Lung (tissue), 12 donors: ENCODE measurements around the gene FAM222A. TPM values are rescaled to one million over a fixed set of nuclear protein-coding genes. Genes with fewer than 3 reads are reported as not detected.
"Not testable (repeated sequence)": the region's sequence is repeated elsewhere in the genome, so short reads cannot be mapped to it uniquely, and the experiment has no call there.

ENCODE experiments used
- ATAC-seq: fragments of 200-7000 bp; cut with Tn5 transposase; one replicate; pipeline ENCODE4 v1.9.1; 2020; ENCODE audit warnings: moderate number of reproducible peaks; ENCODE audit not compliant: insufficient read depth, low FRiP score
- DNase-seq, 3 donors: peaks; one replicate each; pipeline ENCODE4 v3.0.0-alpha.2; 2013 to 2017
- H3K27ac ChIP-seq, 2 donors: one replicate each; pipeline ENCODE4 v1.5.1; 2013; ENCODE audit warnings: mild to moderate bottlenecking in 2 of 2, moderate library complexity in 2 of 2, control low read depth in 1 of 2, inconsistent platforms in 1 of 2, low read depth in 1 of 2, low read length in 1 of 2
- H3K27me3 ChIP-seq, 3 donors: one replicate each; pipeline ENCODE4 v1.5.1; 2013; ENCODE audit warnings: low read length in 2 of 3; ENCODE audit not compliant: control insufficient read depth in 3 of 3, insufficient read depth in 3 of 3
- H3K36me3 ChIP-seq, 4 donors: one replicate each; pipeline ENCODE4 v1.5.1; 2013; ENCODE audit warnings: low read length in 4 of 4, mild to moderate bottlenecking in 1 of 4, moderate library complexity in 1 of 4; ENCODE audit not compliant: control insufficient read depth in 4 of 4, insufficient read depth in 4 of 4
- H3K4me1 ChIP-seq, 5 donors: one replicate each; pipeline ENCODE4 v1.5.1; 2013; ENCODE audit warnings: low read length in 5 of 5, mild to moderate bottlenecking in 2 of 5, moderate library complexity in 1 of 5; ENCODE audit not compliant: control insufficient read depth in 5 of 5, insufficient read depth in 5 of 5
- H3K4me3 ChIP-seq: one replicate; pipeline ENCODE4 v1.5.1; 2013; ENCODE audit warnings: mild to moderate bottlenecking, control low read depth, moderate library complexity
- H3K9ac ChIP-seq, 2 donors: one replicate each; pipeline ENCODE4 v1.5.1; 2013; ENCODE audit warnings: low read length in 2 of 2, control low read depth in 1 of 2; ENCODE audit not compliant: insufficient read depth in 1 of 2
- H3K9me3 ChIP-seq, 4 donors: one replicate each; pipeline ENCODE4 v1.5.1; 2013; ENCODE audit warnings: low read length in 3 of 4, mild to moderate bottlenecking in 1 of 4, moderate library complexity in 1 of 4; ENCODE audit not compliant: control insufficient read depth in 4 of 4, insufficient read depth in 3 of 4
- CTCF ChIP-seq: IDR thresholded peaks from 2 replicates; pipeline ENCODE4 v1.5.1; 2012; ENCODE audit warnings: mild to moderate bottlenecking; ENCODE audit errors: control extremely low read depth, extremely low read depth
- WGBS, 2 donors: extraction: QIAGEN DNeasy Blood & Tissue Kit; methylation state at CpG; one replicate each; pipeline ENCODE4 v1.1.7; 2013; 5-methylcytosine and 5-hydroxymethylcytosine counted together
- polyA plus RNA-seq, 2 donors: library from polyadenylated mRNA; stranded (reverse); fragments of 200-250 nt; gene quantifications; one replicate each; pipeline ENCODE4 v1.2.1, GENCODE V29; 2013
- total RNA-seq, 2 donors: library from RNA; depleted of rRNA in 1 of 2; stranded (reverse); fragments of >200 nt in 1 of 2; gene quantifications; one replicate each; pipeline ENCODE4 v1.2.1, GENCODE V29; 2014 to 2021
- donor health status: control.
- donor health status: control.
- donor health status: Bipolar disorder and iron deficiency.
- donor health status: healthy.
- donor health status: DM: yes; HTN: yes; CAD: no.

FAM222A gene
- total and polyA plus RNA-seq, 4 donors = 0.28 to 2.6 (median 1.1) TPM

- ATAC-seq = no peak
- H3K4me1 ChIP-seq = peaks cover 0 to 10% (median 0%) of the 10 kb centered on the region in 5 donors
- TF ChIP-seq CTCF = no peak
- peaks cover 0 to 5% (median 0%) of the 10 kb centered on the region in 4 donors for H3K9me3 ChIP-seq
- H3K4me3 ChIP-seq = no peak overlapping the region
- peaks cover 0 to 4% (median 0%) of the 10 kb centered on the region in 3 donors for H3K27me3 ChIP-seq
- H3K9ac ChIP-seq = no peak overlapping the region
- 54 to 57% methylated on average over 11 of the region's 11 CpGs for WGBS, 2 donors
- H3K36me3 ChIP-seq = no peaks in the 10 kb centered on the region
- no peak for DNase-seq
- H3K27ac ChIP-seq = no peak overlapping the region
Measured at GRCh38 chr12:109693653-109694600, 19.7 kb upstream of the FAM222A start.

DNA sequence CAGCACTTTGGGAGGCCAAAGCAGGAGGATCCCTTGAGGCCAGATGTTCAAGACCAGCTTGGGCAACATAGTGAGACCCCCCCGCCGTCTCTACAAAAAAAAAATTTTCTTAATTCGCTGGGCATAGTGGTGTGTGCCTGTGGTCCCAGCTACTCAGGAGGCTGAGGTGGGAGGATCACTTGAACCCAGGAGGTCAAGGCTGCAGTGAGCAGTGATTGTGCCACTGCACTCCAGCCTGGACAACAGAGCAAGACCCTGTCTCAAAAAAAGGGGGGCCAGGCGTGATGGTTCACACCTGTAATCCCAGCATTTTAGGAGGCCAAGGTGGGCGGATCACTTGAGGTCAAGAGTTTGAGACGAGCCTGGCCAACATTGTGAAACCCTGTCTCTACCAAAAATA is 19.0 kb upstream of the FAM222A start:
- not testable (repeated sequence) for H3K9me3 ChIP-seq, H3K36me3 ChIP-seq, H3K27ac ChIP-seq, DNase-seq, H3K9ac ChIP-seq, H3K4me3 ChIP-seq, H3K27me3 ChIP-seq, ATAC-seq
- WGBS, 2 donors = 81 to 85% methylated on average over 6 of the region's 6 CpGs
- H3K4me1 ChIP-seq = peaks cover 0 to 10% (median 0%) of the 10 kb centered on the region in 5 donors

GRCh38 chr12:109695416-109695815 is 18.2 kb upstream of the FAM222A start:
- Histone ChIP-seq H3K9ac (no peak overlapping the region), H3K4me1 (peaks cover 0 to 10% (median 0%) of the 10 kb centered on the region in 5 donors), H3K27ac (no peak overlapping the region), H3K27me3 (peaks cover 0 to 4% (median 0%) of the 10 kb centered on the region in 3 donors), H3K36me3 (no peaks in the 10 kb centered on the region), H3K9me3 (peaks cover 0 to 5% (median 0%) of the 10 kb centered on the region in 4 donors), H3K4me3 (no peak overlapping the region)
- ATAC-seq (no peak), DNase-seq (no peak)
- 80 to 83% methylated on average over 11 to 12 of the region's 12 CpGs for WGBS, 2 donors
- no peak for TF ChIP-seq CTCF

DNA sequence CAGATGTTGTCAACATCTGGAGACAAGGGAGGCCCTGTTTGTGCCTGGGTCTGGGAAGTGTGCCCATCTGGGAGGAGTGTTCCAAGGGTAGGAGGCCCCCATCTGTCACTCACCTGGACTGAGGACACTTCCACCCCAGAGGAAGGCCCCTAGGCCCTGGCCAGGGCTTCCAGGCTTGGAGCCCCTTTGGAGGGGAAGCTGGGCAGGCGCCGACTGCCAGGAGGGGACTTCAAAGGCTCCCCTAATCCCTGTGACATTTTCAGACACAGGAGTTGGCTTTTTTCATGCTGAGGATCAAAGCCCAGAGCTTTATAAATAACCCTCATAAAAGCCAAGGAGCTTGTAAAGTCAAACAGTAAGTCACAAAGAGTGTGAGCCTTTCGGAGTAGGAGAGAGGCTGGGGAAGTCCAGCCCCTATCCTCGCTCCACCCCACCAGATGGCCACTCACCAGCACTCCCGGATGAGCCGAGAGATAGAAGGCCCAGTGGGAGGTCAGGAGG is 17.6 kb upstream of the FAM222A start:
- peak; percentile 35 to 69 (median 39) for DNase-seq

More for the DNA sequence above, 17.6 kb upstream of the FAM222A start:
- Histone ChIP-seq H3K36me3 (no peaks in the 10 kb centered on the region), H3K9me3 (peaks cover 0 to 5% (median 0%) of the 10 kb centered on the region in 4 donors), H3K4me3 (no peak overlapping the region), H3K27me3 (peaks cover 0 to 4% (median 0%) of the 10 kb centered on the region in 3 donors), H3K27ac (no peak overlapping the region), H3K4me1 (peaks cover 0 to 10% (median 0%) of the 10 kb centered on the region in 5 donors), H3K9ac (no peak overlapping the region)
- 60 to 70% methylated on average over 6 of the region's 6 CpGs for WGBS, 2 donors
- no peak for TF ChIP-seq CTCF
- ATAC-seq = no peak
